Inferior parietal cortex (tissue), 1 donor: ENCODE data around the gene IER3.

Source experiments
- DNase-seq: peaks from one replicate; pipeline ENCODE4 v3.0.0-alpha.2; 2016; ENCODE audit errors: extremely low spot score

The IER3 gene

GRCh38 chr6:30744054-30744805 is at the start of gene IER3:
Gene IER3 (minus strand): TSS chr6:30744547. CDS start chr6:30744518, 29 bp downstream.
- peak; percentile 54 for DNase-seq

GRCh38 chr6:30793521-30794194 is 49.3 kb upstream of the IER3 start:
- DNase-seq = no peak

- no peak for DNase-seq
These were observed 48.4 kb upstream of the IER3 start for GRCh38 chr6:30792786-30793185.

GRCh38 chr6:30790724-30791383 is 46.5 kb upstream of the IER3 start:
- no peak for DNase-seq

- no peak for DNase-seq
These were observed 45.3 kb upstream of the IER3 start for GRCh38 chr6:30789606-30790005.

GRCh38 chr6:30787954-30788353 is 43.6 kb upstream of the IER3 start:
- DNase-seq = no peak

- DNase-seq = no peak
These were observed 38.2 kb upstream of the IER3 start for GRCh38 chr6:30782425-30783014.

- DNase-seq = peak; percentile 94
These were observed 37.5 kb upstream of the IER3 start for GRCh38 chr6:30781743-30782424.

GRCh38 chr6:30781395-30781742 is 37.0 kb upstream of the IER3 start:
- no peak for DNase-seq

GRCh38 chr6:30780642-30780920 is 36.2 kb upstream of the IER3 start:
- DNase-seq = no peak

GRCh38 chr6:30779850-30780641 is 35.7 kb upstream of the IER3 start:
- DNase-seq = no peak

GRCh38 chr6:30778001-30778635 is 33.8 kb upstream of the IER3 start:
- DNase-seq = no peak

GRCh38 chr6:30777155-30777485 is 32.8 kb upstream of the IER3 start:
- no peak for DNase-seq

- DNase-seq = no peak
These were observed 32.2 kb upstream of the IER3 start for GRCh38 chr6:30776390-30777154.

GRCh38 chr6:30775104-30775503 is 30.8 kb upstream of the IER3 start:
- DNase-seq = no peak

- no peak for DNase-seq
These were observed 30.4 kb upstream of the IER3 start for GRCh38 chr6:30774701-30775100.

GRCh38 chr6:30770592-30770991 is 26.2 kb upstream of the IER3 start:
- DNase-seq = no peak

GRCh38 chr6:30769853-30770524 is 25.6 kb upstream of the IER3 start:
- no peak for DNase-seq

- DNase-seq = peak; percentile 35
These were observed 24.9 kb upstream of the IER3 start for GRCh38 chr6:30769088-30769852.
